ENCODE results near the gene EMCN. TPM values are rescaled to one million over a fixed set of nuclear protein-coding genes. Genes with fewer than 3 reads are reported as not detected.
A peak's percentile ranks its signal among the peaks of the same experiment; 100 is the strongest.
"Not testable (repeated sequence)": the region's sequence is repeated elsewhere in the genome, so short reads cannot be mapped to it uniquely, and the experiment has no call there.

EMCN gene
- 0.15 TPM for polyA plus RNA-seq (2013, experiment 1 of 2; ENCODE audit: insufficient read length)
- 0.32 TPM for polyA plus RNA-seq (2013, experiment 2 of 2; ENCODE audit: insufficient read length)

- peak; percentile 24 for DNase-seq
Observed at GRCh38 chr4:100517864-100518341, at the start of gene EMCN. Gene EMCN, minus strand, starts transcription at chr4:100518022. Its CDS starts 108 bp downstream, at chr4:100517914.

GRCh38 chr4:100566396-100566795 is 48.6 kb upstream of the EMCN start:
- DNase-seq: no peak

GRCh38 chr4:100557306-100557705 is 39.5 kb upstream of the EMCN start:
- DNase-seq: no peak

GRCh38 chr4:100555611-100556337 is 38.0 kb upstream of the EMCN start:
- no peak for DNase-seq

- DNase-seq: no peak
Observed at GRCh38 chr4:100548200-100548560, 30.4 kb upstream of the EMCN start.

- DNase-seq: no peak
Observed at GRCh38 chr4:100547541-100548199, 29.8 kb upstream of the EMCN start.

- DNase-seq: no peak
Observed at GRCh38 chr4:100545427-100545826, 27.6 kb upstream of the EMCN start.

- DNase-seq: no peak
Observed at GRCh38 chr4:100540131-100540530, 22.3 kb upstream of the EMCN start.

- DNase-seq: no peak
Observed at GRCh38 chr4:100539706-100540105, 21.9 kb upstream of the EMCN start.

- DNase-seq: no peak
Observed at GRCh38 chr4:100533741-100534140, 15.9 kb upstream of the EMCN start.

GRCh38 chr4:100530161-100530560 is 12.3 kb upstream of the EMCN start:
- DNase-seq: not testable (repeated sequence)

- DNase-seq: no peak
Observed at GRCh38 chr4:100525686-100526085, 7.9 kb upstream of the EMCN start.

- DNase-seq: no peak
Observed at GRCh38 chr4:100519205-100519604, 1.4 kb upstream of the EMCN start.

- DNase-seq: no peak
Observed at GRCh38 chr4:100516225-100516624, 1.6 kb downstream of the EMCN start.

GRCh38 chr4:100511896-100512295 is 5.9 kb downstream of the EMCN start:
- no peak for DNase-seq

GRCh38 chr4:100510551-100510950 is 7.3 kb downstream of the EMCN start:
- DNase-seq: peak; percentile 6

GRCh38 chr4:100509386-100509785 is 8.4 kb downstream of the EMCN start:
- DNase-seq: no peak

GRCh38 chr4:100508691-100509090 is 9.1 kb downstream of the EMCN start:
- no peak for DNase-seq

GRCh38 chr4:100504086-100504874 is 13.5 kb downstream of the EMCN start:
- no peak for DNase-seq

GRCh38 chr4:100497791-100498190 is 20.0 kb downstream of the EMCN start:
- DNase-seq: peak; percentile 28

- no peak for DNase-seq
Observed at GRCh38 chr4:100495074-100495473, 22.7 kb downstream of the EMCN start.

GRCh38 chr4:100494166-100494565 is 23.7 kb downstream of the EMCN start:
- DNase-seq: peak; percentile 58

- DNase-seq: peak; percentile 55
Observed at GRCh38 chr4:100493756-100494155, 24.1 kb downstream of the EMCN start.

Data from fibroblast of skin of abdomen (primary cell).